HG03565 (cell line): ENCODE data around the gene SUGP2.
"Not testable (repeated sequence)": the region's sequence is repeated elsewhere in the genome, so short reads cannot be mapped to it uniquely, and the experiment has no call there.

Experiments
- ATAC-seq: cut with Tn5 transposase; IDR thresholded peaks from one replicate; pipeline ENCODE4 v1.9.1; 2021; ENCODE audit warnings: mild to moderate bottlenecking, moderate library complexity; ENCODE audit not compliant: unreplicated experiment

SUGP2 gene

GRCh38 chr19:19034204-19034624 lies 897 bp upstream of the SUGP2 start:
- ATAC-seq = no peak

- ATAC-seq = no peak
Observed at GRCh38 chr19:19033176-19033425, 216 bp downstream of the SUGP2 start.

- ATAC-seq = peak; percentile 37
Observed at GRCh38 chr19:19032420-19033175, 719 bp downstream of the SUGP2 start.

- ATAC-seq = no peak
Observed at GRCh38 chr19:19031891-19032290, 1.4 kb downstream of the SUGP2 start.

GRCh38 chr19:19028526-19028925 lies 4.8 kb downstream of the SUGP2 start:
- no peak for ATAC-seq

GRCh38 chr19:19027228-19027627 lies 6.1 kb downstream of the SUGP2 start:
- no peak for ATAC-seq

GRCh38 chr19:19026299-19026971 lies 6.9 kb downstream of the SUGP2 start:
- no peak for ATAC-seq

GRCh38 chr19:19025861-19026260 lies 7.5 kb downstream of the SUGP2 start:
- no peak for ATAC-seq

GRCh38 chr19:19023376-19023775 lies 9.9 kb downstream of the SUGP2 start:
- not testable (repeated sequence) for ATAC-seq

- no peak for ATAC-seq
Observed at GRCh38 chr19:19022380-19022961, 10.8 kb downstream of the SUGP2 start.

- no peak for ATAC-seq
Observed at GRCh38 chr19:19021115-19021514, 12.2 kb downstream of the SUGP2 start.

- no peak for ATAC-seq
Observed at GRCh38 chr19:19010551-19010950, 22.8 kb downstream of the SUGP2 start.

GRCh38 chr19:19009951-19010350 lies 23.4 kb downstream of the SUGP2 start:
- no peak for ATAC-seq

GRCh38 chr19:19006213-19006612 lies 27.1 kb downstream of the SUGP2 start:
- no peak for ATAC-seq

GRCh38 chr19:19004144-19004543 lies 29.2 kb downstream of the SUGP2 start:
- ATAC-seq = no peak

- no peak for ATAC-seq
Observed at GRCh38 chr19:18999896-19000620, 33.3 kb downstream of the SUGP2 start.

- ATAC-seq = no peak
Observed at GRCh38 chr19:18999016-18999758, 34.1 kb downstream of the SUGP2 start.

- no peak for ATAC-seq
Observed at GRCh38 chr19:18998276-18998675, 35.0 kb downstream of the SUGP2 start.

GRCh38 chr19:18996796-18997394 lies 36.4 kb downstream of the SUGP2 start:
- no peak for ATAC-seq

GRCh38 chr19:18996351-18996750 lies 37.0 kb downstream of the SUGP2 start:
- ATAC-seq = no peak

GRCh38 chr19:18995804-18996241 lies 37.5 kb downstream of the SUGP2 start:
- ATAC-seq = no peak
